HepG2 (cell line): ENCODE results near the gene ZNF764. TPM values are rescaled to one million over a fixed set of nuclear protein-coding genes. Genes with fewer than 3 reads are reported as not detected.

Source experiments
- ARID4A ChIP-seq: sonication (generic); formaldehyde crosslinking; IDR thresholded peaks from 2 replicates; pipeline ENCODE4 v1.5.0; 2020; ENCODE audit warnings: mild to moderate bottlenecking, missing genetic modification reagents, borderline replicate concordance
- DNMT1 ChIP-seq: sonication (generic); formaldehyde crosslinking; IDR thresholded peaks from 2 replicates; pipeline ENCODE4 v1.5.1; 2020; ENCODE audit warnings: mild to moderate bottlenecking, missing genetic modification reagents
- DRAP1 ChIP-seq: IDR thresholded peaks from 2 replicates; pipeline ENCODE4 v1.6.1; 2016; ENCODE audit warnings: missing genetic modification reagents, missing compliant biosample characterization
- EEA1 ChIP-seq: sonication (generic); formaldehyde crosslinking; IDR thresholded peaks from 2 replicates; pipeline ENCODE4 v1.5.1; 2020; ENCODE audit warnings: mild to moderate bottlenecking, missing genetic modification reagents, borderline replicate concordance
- EED ChIP-seq: sonication (generic); formaldehyde crosslinking; IDR thresholded peaks from 2 replicates; pipeline ENCODE4 v1.5.0; 2020; ENCODE audit warnings: mild to moderate bottlenecking, missing genetic modification reagents
- MAFF ChIP-seq: IDR thresholded peaks from 2 replicates; pipeline ENCODE4 v1.6.1; 2011; ENCODE audit warnings: low read depth, low read length, improper control_type of control experiment
- MEIS1 ChIP-seq: sonication (generic); formaldehyde crosslinking; IDR thresholded peaks from 2 replicates; pipeline ENCODE4 v1.9.0; 2021; ENCODE audit warnings: mild to moderate bottlenecking, missing genetic modification reagents, moderate library complexity, borderline replicate concordance
- MLLT10 ChIP-seq: sonication (generic); formaldehyde crosslinking; IDR thresholded peaks from 2 replicates; pipeline ENCODE4 v1.4.0; 2020; ENCODE audit warnings: missing genetic modification reagents
- MTF2 ChIP-seq: sonication (generic); formaldehyde crosslinking; IDR thresholded peaks from 2 replicates; pipeline ENCODE4 v1.5.0; 2020; ENCODE audit warnings: missing genetic modification reagents, borderline replicate concordance
- POLR2A ChIP-seq, 2 experiments: IDR thresholded peaks; 2 replicates each; pipeline ENCODE4 v1.6.1; 2011; ENCODE audit warnings: low read depth in 2 of 2, low read length in 2 of 2, mild to moderate bottlenecking in 1 of 2, moderate library complexity in 1 of 2; ENCODE audit not compliant: insufficient read depth in 1 of 2
- RARG ChIP-seq: sonication (generic); formaldehyde crosslinking; IDR thresholded peaks from 2 replicates; pipeline ENCODE4 v1.4.0; 2020; ENCODE audit warnings: low read depth, mild to moderate bottlenecking, missing genetic modification reagents
- SAFB2 ChIP-seq: sonication (generic); formaldehyde crosslinking; IDR thresholded peaks from 2 replicates; pipeline ENCODE4 v1.5.1; 2020; ENCODE audit warnings: missing genetic modification reagents, low read depth, mild to moderate bottlenecking, borderline replicate concordance
- SPEN ChIP-seq: sonication (generic); formaldehyde crosslinking; IDR thresholded peaks from 2 replicates; pipeline ENCODE4 v1.5.1; 2020; ENCODE audit warnings: low read depth, mild to moderate bottlenecking, missing genetic modification reagents
- ZFX ChIP-seq: sonication (generic); formaldehyde crosslinking; IDR thresholded peaks from 2 replicates; pipeline ENCODE4 v1.4.0; 2020; ENCODE audit warnings: mild to moderate bottlenecking, low read depth, missing genetic modification reagents, moderate library complexity
- ZNF101 ChIP-seq: sonication (generic); formaldehyde crosslinking; IDR thresholded peaks from 2 replicates; pipeline ENCODE4 v1.4.0; 2020; ENCODE audit warnings: mild to moderate bottlenecking, low read depth, missing genetic modification reagents, borderline replicate concordance
- ZNF160 ChIP-seq: sonication (generic); formaldehyde crosslinking; IDR thresholded peaks from 2 replicates; pipeline ENCODE4 v1.8.0; 2022; ENCODE audit warnings: mild to moderate bottlenecking, inconsistent platforms, missing genetic modification reagents
- ZNF430 ChIP-seq: sonication (generic); formaldehyde crosslinking; IDR thresholded peaks from 2 replicates; pipeline ENCODE4 v1.9.0; 2021; ENCODE audit warnings: mild to moderate bottlenecking, missing genetic modification reagents
- ZNF556 ChIP-seq: sonication (generic); formaldehyde crosslinking; IDR thresholded peaks from 2 replicates; pipeline ENCODE4 v1.4.0; 2020; ENCODE audit warnings: mild to moderate bottlenecking, missing genetic modification reagents, borderline replicate concordance
- ZNF687 ChIP-seq: sonication (generic); formaldehyde crosslinking; IDR thresholded peaks from 2 replicates; pipeline ENCODE4 v1.5.1; 2020; ENCODE audit warnings: mild to moderate bottlenecking, missing genetic modification reagents, moderate library complexity
- polyA plus RNA-seq, 8 experiments: library from polyadenylated mRNA; depleted of rRNA in 3 of 8; stranded (reverse) in 7 of 8; unstranded in 1 of 8; fragments of >200 nt; fragmentation: Illumina TruSeq in 4 of 8; extraction: Trizol in 4 of 8; gene quantifications; 2 replicates each; pipeline versions ENCODE4 v1.2.1 to v1.2.3, GENCODE V29; 2011 to 2016; ENCODE audit warnings: low read depth in 4 of 8, missing spikeins in 1 of 8, mixed read lengths in 1 of 8; ENCODE audit not compliant: insufficient read depth in 1 of 8
- total RNA-seq, 5 experiments: library from RNA; depleted of rRNA; stranded (reverse); fragments of >200 nt; fragmentation: Illumina TruSeq; extraction: Trizol; gene quantifications; 2 replicates each; pipeline ENCODE4 v1.2.3, GENCODE V29; 2016; ENCODE audit warnings: low read depth in 1 of 5

The ZNF764 gene
- total and polyA plus RNA-seq, 2 of the 13 experiments (the other 11 are each of a cell fraction or from before 2014, with no cell fraction given), result 4.1 to 9.1 TPM

- no peak for TF ChIP-seq DRAP1 (CRISPR knock-in tag)
- TF ChIP-seq ARID4A (CRISPR knock-in tag), result peak; percentile 29; the same call in 1 of the 2 replicates
- TF ChIP-seq MEIS1 (CRISPR knock-in tag), result 0 out of 2 replicates have a peak, but pooled peaks have one; percentile 20
- TF ChIP-seq MTF2 (CRISPR knock-in tag), result no peak
- peak; percentile 56; the same call in 1 of the 2 replicates for TF ChIP-seq ZNF430 (CRISPR knock-in tag)
- peak; percentile 29; the same call in 1 of the 2 replicates for TF ChIP-seq DNMT1 (CRISPR knock-in tag)
- 0 out of 2 replicates have a peak, but pooled peaks have one; percentile 25 for TF ChIP-seq EEA1
- peak in 1 of 2 experiments; percentile 64; a peak in 2 of 4 replicates for TF ChIP-seq POLR2A (IDR thresholded peaks at IDR 0.05; ENCODE audit: insufficient read depth in 1 of 2, low read depth in 2 of 2, low read length in 2 of 2)
- TF ChIP-seq ZNF160 (CRISPR knock-in tag), result no peak
- peak; percentile 90 for TF ChIP-seq ZNF687 (CRISPR knock-in tag)
- TF ChIP-seq ZNF101, result no peak
- peak; percentile 42 for TF ChIP-seq MAFF
- no peak for TF ChIP-seq MLLT10 (CRISPR knock-in tag)
- 0 out of 2 replicates have a peak, but pooled peaks have one; percentile 45 for TF ChIP-seq SAFB2 (CRISPR knock-in tag)
- TF ChIP-seq RARG (CRISPR knock-in tag), result no peak
- 0 out of 2 replicates have a peak, but pooled peaks have one; percentile 28 for TF ChIP-seq ZNF556 (CRISPR knock-in tag)
- TF ChIP-seq EED (CRISPR knock-in tag), result 0 out of 2 replicates have a peak, but pooled peaks have one; percentile 35
- peak; percentile 52 for TF ChIP-seq ZFX (CRISPR knock-in tag)
- peak; percentile 55; the same call in 1 of the 2 replicates for TF ChIP-seq SPEN
These were observed 18.9 kb downstream of the ZNF764 start (continued) for GRCh38 chr16:30539000-30539964.
